HG03025 (cell line): Measurements from ENCODE around the gene PLA2G2C.

Experiments used
- ATAC-seq: cut with Tn5 transposase; IDR thresholded peaks from one replicate; pipeline ENCODE4 v1.9.1; 2021; ENCODE audit warnings: mild to moderate bottlenecking, moderate library complexity; ENCODE audit not compliant: unreplicated experiment, low FRiP score

The PLA2G2C gene

GRCh38 chr1:20158358-20159070 is 27.8 kb downstream of the PLA2G2C start:
- no peak for ATAC-seq

- no peak for ATAC-seq
These were observed 32.0 kb downstream of the PLA2G2C start for GRCh38 chr1:20154301-20154831.

GRCh38 chr1:20153000-20153418 is 33.3 kb downstream of the PLA2G2C start:
- no peak for ATAC-seq

GRCh38 chr1:20152599-20152930 is 33.8 kb downstream of the PLA2G2C start:
- no peak for ATAC-seq

- no peak for ATAC-seq
These were observed 34.3 kb downstream of the PLA2G2C start for GRCh38 chr1:20151906-20152598.

GRCh38 chr1:20150969-20151368 is 35.3 kb downstream of the PLA2G2C start:
- no peak for ATAC-seq

- ATAC-seq = no peak
These were observed 36.0 kb downstream of the PLA2G2C start for GRCh38 chr1:20150326-20150705.

- no peak for ATAC-seq
These were observed 36.6 kb downstream of the PLA2G2C start for GRCh38 chr1:20149601-20150325.

GRCh38 chr1:20148571-20149500 is 37.5 kb downstream of the PLA2G2C start:
- no peak for ATAC-seq

- ATAC-seq = no peak
These were observed 38.3 kb downstream of the PLA2G2C start for GRCh38 chr1:20147846-20148570.

GRCh38 chr1:20143734-20144565 is 42.4 kb downstream of the PLA2G2C start:
- ATAC-seq = no peak

- ATAC-seq = no peak
These were observed 43.0 kb downstream of the PLA2G2C start for GRCh38 chr1:20143318-20143717.

GRCh38 chr1:20142001-20142710 is 44.2 kb downstream of the PLA2G2C start:
- no peak for ATAC-seq

- no peak for ATAC-seq
These were observed 44.9 kb downstream of the PLA2G2C start for GRCh38 chr1:20141466-20141865.

GRCh38 chr1:20141001-20141400 is 45.3 kb downstream of the PLA2G2C start:
- ATAC-seq = no peak

- no peak for ATAC-seq
These were observed 46.3 kb downstream of the PLA2G2C start for GRCh38 chr1:20139776-20140612.

GRCh38 chr1:20138961-20139550 is 47.3 kb downstream of the PLA2G2C start, which contains the start of gene PLA2G2F:
Gene PLA2G2F, plus strand, starts transcription at chr1:20139323. Its CDS starts 105 bp downstream, at chr1:20139428.
- ATAC-seq = no peak
